ENCODE data around the gene RAD51B.

GRCh38 chr14:68654471-68654941 is 834.9 kb downstream of the RAD51B start:
- TF ChIP-seq EP300 (IDR thresholded peaks at IDR 0.05) (no peak), CTCF (IDR thresholded peaks at IDR 0.05) (no peak)

Data from tibial nerve (tissue), 4 donors.